Activated naive CD4-positive, alpha-beta T cell (primary cell): ENCODE data around the gene CADM4.

ENCODE experiments used
- DNase-seq, 4 experiments: peaks; one replicate each; lab custom pipeline; 2025; lab: John Stamatoyannopoulos, UW

CADM4 gene

DNA sequence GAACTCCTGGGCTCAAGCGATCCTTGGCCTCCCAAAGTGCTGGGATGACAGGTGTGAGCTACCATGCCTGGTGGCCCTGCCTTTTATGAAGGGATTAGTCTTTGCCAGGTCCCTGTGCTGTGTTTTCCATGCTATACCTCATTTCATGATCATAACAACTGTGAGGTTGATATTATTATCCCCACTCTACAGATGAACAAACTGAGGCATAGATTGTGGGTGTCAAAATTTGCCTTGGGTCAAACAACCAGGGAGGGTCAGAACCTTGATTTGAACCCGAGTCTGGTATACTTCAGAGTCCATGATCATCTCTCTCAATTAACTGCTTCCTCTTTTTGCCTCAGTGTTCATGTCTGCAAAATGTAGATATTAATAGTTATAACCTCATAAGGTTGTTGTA lies 57.2 kb downstream of the CADM4 start:
- DNase-seq, result no peak

DNA sequence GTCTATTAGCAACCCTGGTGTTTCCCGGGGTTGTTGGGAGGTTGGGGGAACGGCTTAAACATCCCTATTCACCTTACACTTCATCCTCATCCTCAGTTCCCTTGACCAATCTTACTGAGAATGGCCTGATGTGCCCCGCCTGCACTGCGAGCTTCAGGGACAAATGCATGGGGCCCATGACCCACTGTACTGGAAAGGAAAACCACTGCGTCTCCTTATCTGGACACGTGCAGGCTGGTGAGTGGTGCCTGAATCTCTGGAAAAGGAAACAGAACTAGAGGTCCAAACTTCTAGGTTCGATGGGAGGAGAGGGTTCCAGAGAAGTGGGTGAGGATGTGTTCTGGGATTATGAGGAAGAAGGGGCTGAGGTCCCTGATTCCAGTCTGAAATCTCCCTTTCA lies 58.2 kb downstream of the CADM4 start:
- DNase-seq, result no peak

DNA sequence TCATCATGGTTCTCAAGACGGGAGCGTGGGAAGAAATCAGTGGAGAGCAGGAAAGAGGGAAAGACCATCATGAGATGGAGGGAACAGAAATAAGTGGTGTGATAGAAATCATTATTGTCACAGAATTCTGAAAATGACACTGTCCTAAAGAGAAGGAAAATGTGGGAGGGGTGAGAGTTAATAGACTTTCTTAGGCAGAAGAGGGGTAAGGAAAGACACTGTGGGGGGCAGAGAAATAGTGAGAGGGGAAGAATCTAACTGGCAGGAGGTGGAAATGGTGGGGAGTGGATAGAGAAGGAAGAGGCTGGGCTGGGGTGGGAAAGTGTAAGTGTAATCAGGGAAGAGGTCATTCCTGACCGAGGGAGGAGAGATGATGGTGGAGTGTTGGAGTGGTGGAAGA lies 60.9 kb downstream of the CADM4 start:
- DNase-seq, result no peak

DNA sequence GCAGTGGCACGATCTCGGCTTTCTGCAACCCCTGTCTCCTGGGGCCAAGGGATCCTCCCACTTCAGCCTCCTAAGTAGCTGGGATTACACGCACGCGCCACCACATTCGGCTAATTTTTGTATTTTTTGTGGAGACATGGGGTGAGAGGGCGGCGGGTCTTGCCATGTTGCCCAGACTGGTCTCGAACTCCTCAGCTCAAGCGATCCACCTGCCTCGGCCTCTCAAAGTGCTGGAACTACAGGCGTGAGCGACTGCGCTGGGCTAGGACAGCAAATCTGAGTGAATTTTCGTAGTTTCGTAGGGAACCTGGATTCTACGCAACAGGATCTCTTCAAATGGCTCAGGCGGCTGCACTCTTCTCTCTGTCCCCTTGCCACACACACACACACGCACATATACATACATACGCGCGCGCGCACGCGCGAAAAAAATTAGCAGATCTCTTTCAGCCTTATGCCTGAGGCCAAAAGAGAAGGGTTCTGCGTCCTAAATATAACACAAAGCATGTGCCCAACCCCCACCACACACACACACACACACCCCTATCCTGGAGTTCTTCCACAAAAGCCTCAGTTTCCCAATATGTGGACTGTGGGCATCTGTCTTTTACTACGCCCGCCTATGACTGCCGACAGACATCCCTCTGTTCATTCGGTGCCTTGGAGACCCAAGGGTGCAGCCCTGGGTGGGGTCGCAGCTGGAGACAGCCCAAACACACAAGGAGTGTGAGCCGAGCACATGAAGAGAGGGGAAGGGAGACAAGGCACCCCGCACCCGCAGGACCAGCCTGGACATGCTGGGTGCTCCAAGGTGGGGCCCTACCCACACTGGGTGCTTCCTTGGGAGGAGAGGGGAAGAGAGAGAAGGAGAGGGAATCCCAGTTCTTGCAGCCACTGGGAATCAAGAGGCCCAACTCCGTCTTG lies 63.4 kb downstream of the CADM4 start:
- peak in 1 of 4 experiments; percentile 14 for DNase-seq

DNA sequence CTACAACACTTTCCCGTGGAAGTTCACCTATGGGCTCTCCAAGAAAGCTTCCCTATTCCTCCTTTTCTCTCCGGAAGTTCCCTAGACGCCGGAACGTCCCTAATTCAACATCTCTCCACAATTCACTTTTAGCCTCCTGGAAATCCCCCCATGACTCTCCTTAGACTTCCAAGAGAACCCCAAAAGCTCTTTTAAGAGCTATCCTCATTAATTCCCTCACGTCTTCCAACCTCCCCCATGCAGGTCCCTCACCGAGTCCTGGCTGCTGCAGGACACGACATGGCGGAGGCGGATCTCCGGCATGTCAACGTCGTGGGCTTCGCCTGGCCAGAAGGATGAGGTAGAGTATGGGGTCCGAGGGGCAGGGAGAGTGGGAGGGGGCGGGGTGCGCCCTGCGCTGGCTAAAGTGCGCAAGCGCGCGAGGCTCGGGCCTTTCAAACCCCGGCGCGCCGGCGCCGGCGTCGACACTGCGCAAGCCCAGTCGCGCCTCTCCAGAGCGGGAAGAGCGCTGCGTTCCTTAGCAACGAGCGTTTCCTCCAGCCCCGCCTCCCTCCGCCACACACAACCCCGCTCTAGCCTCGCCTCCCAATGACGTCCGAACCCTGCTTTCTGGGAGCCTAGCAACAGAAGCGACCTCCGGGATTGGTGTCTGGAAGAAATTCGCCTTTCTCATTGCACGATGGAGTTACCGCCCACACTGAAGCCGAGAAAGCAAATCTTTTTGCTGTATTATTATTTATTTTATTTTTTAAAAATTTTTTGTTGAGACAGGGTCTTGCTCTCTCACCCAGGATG lies 64.3 kb downstream of the CADM4 start, which contains the start of the genes PINLYP and XRCC1:
PINLYP (plus strand) TSS at position 646 of the 795 bp plus-strand sequence. CDS start 1,391 bp downstream, outside the sequence.
XRCC1 (minus strand) TSS at position 372 of the 795 bp plus-strand sequence; CDS start at position 303, 69 bp downstream.
- DNase-seq, result peak; percentile 82 to 92 (median 84)

DNA sequence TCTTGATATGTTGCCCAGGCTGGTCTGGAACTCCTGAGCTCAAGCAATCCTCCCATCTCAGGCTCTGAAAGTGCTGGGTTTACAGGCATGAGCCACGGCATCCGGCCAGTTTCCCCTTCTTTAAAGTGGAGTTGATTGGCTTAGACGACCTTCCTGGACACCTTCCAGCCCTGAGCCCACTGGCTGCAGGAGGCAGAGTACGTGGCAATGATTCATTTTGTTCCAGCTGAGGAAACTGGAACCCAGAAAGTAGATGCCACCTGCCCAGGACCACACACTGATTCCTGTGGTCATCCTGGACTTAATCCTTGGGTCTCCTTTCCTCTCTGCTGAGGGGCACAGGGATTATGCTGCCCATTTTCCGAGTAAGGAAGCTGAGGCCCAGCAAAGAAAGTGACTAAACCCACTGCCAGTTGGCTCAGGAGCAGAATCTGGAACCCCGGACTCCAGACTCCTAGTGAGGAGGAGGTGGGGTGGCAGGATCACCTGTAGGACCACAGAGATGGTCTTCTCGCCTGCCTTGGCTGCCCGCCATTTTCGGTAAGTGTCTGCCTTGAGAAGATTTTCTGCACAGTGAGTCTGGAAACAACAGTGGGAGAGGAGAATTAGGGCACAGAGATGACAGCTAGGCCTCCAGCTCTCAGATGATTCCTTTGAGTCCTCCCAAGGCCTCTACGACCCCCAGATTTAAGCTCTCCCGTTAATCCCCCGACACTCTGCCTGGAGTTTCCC lies 65.1 kb downstream of the CADM4 start:
- DNase-seq, result no peak
